CD14-positive monocyte (primary cell): ENCODE measurements around the gene ACER2. TPM values are rescaled to one million over a fixed set of nuclear protein-coding genes. Genes with fewer than 3 reads are reported as not detected.

Source experiments
- DNase-seq, 3 donors: peaks; one replicate each; pipeline ENCODE4 v3.0.0-alpha.2; 2011 to 2022
- H2AFZ ChIP-seq: 2 replicates; pipeline ENCODE4 v1.6.0; 2012; ENCODE audit warnings: mild to moderate bottlenecking, low read depth, low read length, inconsistent platforms; ENCODE audit not compliant: insufficient read depth, poor library complexity, severe bottlenecking
- H3K27ac ChIP-seq, 2 donors: 1 replicate in 1 of 2; 2 replicates in 1 of 2; pipeline ENCODE4 v1.5.1; 2012 to 2013; ENCODE audit warnings: low read length in 2 of 2, control low read depth in 1 of 2, inconsistent platforms in 1 of 2, low read depth in 1 of 2, mild to moderate bottlenecking in 1 of 2
- H3K27me3 ChIP-seq, 2 donors: one replicate each; pipeline versions ENCODE4 v1.6.0 to v1.6.1; 2011 to 2013; ENCODE audit warnings: low read length in 2 of 2; ENCODE audit not compliant: control insufficient read depth in 2 of 2, insufficient read depth in 2 of 2
- H3K36me3 ChIP-seq, 2 donors: replicated peaks in 1 of 2; 1 replicate in 1 of 2; 2 replicates in 1 of 2; pipeline versions ENCODE4 v1.5.1 to v1.6.1; 2012 to 2013; ENCODE audit warnings: low read length in 2 of 2, control low read depth in 1 of 2, inconsistent platforms in 1 of 2, mild to moderate bottlenecking in 1 of 2; ENCODE audit not compliant: insufficient read depth in 2 of 2, control insufficient read depth in 1 of 2
- H3K4me1 ChIP-seq, 2 donors: 1 replicate in 1 of 2; 2 replicates in 1 of 2; pipeline versions ENCODE4 v1.5.1 to v1.6.1; 2012 to 2013; ENCODE audit warnings: low read length in 2 of 2, control low read depth in 1 of 2, inconsistent platforms in 1 of 2, mild to moderate bottlenecking in 1 of 2, moderate library complexity in 1 of 2; ENCODE audit not compliant: insufficient read depth in 2 of 2, control insufficient read depth in 1 of 2
- H3K4me2 ChIP-seq: replicated peaks from 2 replicates; pipeline ENCODE3; 2012; ENCODE audit warnings: low read length, moderate library complexity, mild to moderate bottlenecking; ENCODE audit not compliant: poor library complexity, severe bottlenecking; ENCODE audit errors: extremely low read depth
- H3K4me3 ChIP-seq, 3 experiments: fragments of 200-600 bp in 1 of 3; sonication (generic) in 1 of 3; replicated peaks in 1 of 3; 1 replicate in 2 of 3; 2 replicates in 1 of 3; pipeline ENCODE4 v1.5.1; 2011 to 2013; ENCODE audit warnings: low read length in 3 of 3, mild to moderate bottlenecking in 3 of 3, control low read depth in 2 of 3, low read depth in 2 of 3, inconsistent platforms in 1 of 3, moderate library complexity in 1 of 3
- H3K79me2 ChIP-seq: 2 replicates; pipeline ENCODE4 v1.6.0; 2012; ENCODE audit warnings: mild to moderate bottlenecking, control low read depth, inconsistent platforms, low read length, moderate library complexity; ENCODE audit not compliant: insufficient read depth
- H3K9ac ChIP-seq: 2 replicates; pipeline ENCODE4 v1.6.0; 2017; ENCODE audit warnings: low read length, mild to moderate bottlenecking; ENCODE audit not compliant: insufficient read depth, poor library complexity, severe bottlenecking
- H3K9me3 ChIP-seq, 2 donors: replicated peaks in 1 of 2; 1 replicate in 1 of 2; 2 replicates in 1 of 2; pipeline versions ENCODE4 v1.5.1 to v1.6.1; 2012 to 2013; ENCODE audit warnings: low read length in 2 of 2, control low read depth in 1 of 2; ENCODE audit not compliant: control insufficient read depth in 1 of 2, insufficient read depth in 1 of 2
- H4K20me1 ChIP-seq: 2 replicates; pipeline ENCODE4 v1.6.0; 2012; ENCODE audit warnings: mild to moderate bottlenecking, low read length, control low read depth, moderate library complexity; ENCODE audit not compliant: insufficient read depth
- H3K27ac Mint-ChIP-seq, 7 donors: one replicate each; pipeline ENCODE4 v1.8.0; 2020; ENCODE audit warnings: mild to moderate bottlenecking in 7 of 7, mixed read lengths in 7 of 7, moderate library complexity in 6 of 7, inconsistent platforms in 2 of 7
- H3K27me3 Mint-ChIP-seq, 3 donors: one replicate each; pipeline ENCODE4 v1.8.0; 2021 to 2022; ENCODE audit warnings: low read depth in 3 of 3, mild to moderate bottlenecking in 3 of 3, mixed read lengths in 3 of 3, moderate library complexity in 3 of 3, inconsistent platforms in 1 of 3
- H3K36me3 Mint-ChIP-seq, 2 donors: one replicate each; pipeline ENCODE4 v1.8.0; 2020; ENCODE audit warnings: mixed read lengths in 2 of 2, inconsistent platforms in 1 of 2, mild to moderate bottlenecking in 1 of 2
- H3K4me1 Mint-ChIP-seq: one replicate; pipeline ENCODE4 v1.8.0; 2020; ENCODE audit warnings: mild to moderate bottlenecking, mixed read lengths
- H3K4me3 Mint-ChIP-seq, 2 donors: one replicate each; pipeline ENCODE4 v1.8.0; 2020; ENCODE audit warnings: mild to moderate bottlenecking in 2 of 2, mixed read lengths in 2 of 2, moderate library complexity in 1 of 2
- H3K9me3 Mint-ChIP-seq, 7 donors: one replicate each; pipeline ENCODE4 v1.8.0; 2020 to 2022; ENCODE audit warnings: mixed read lengths in 7 of 7, mild to moderate bottlenecking in 6 of 7, moderate library complexity in 6 of 7, inconsistent platforms in 2 of 7
- CTCF ChIP-seq: fragments of 200-600 bp; IDR thresholded peaks from one replicate; pipeline ENCODE4 v1.8.0; 2022; ENCODE audit warnings: antibody characterized with exemption, mild to moderate bottlenecking
- WGBS: methylation state at CpG from one replicate; pipeline ENCODE4 v1.1.5; 2013; ENCODE audit warnings: missing lambda C conversion rate; ENCODE audit not compliant: insufficient coverage; 5-methylcytosine and 5-hydroxymethylcytosine counted together
- intact Hi-C, 2 donors: fragments of 100-400 bp; cut with micrococcal nuclease; formaldehyde crosslinking; loops; one replicate each; pipeline versions ENCODE4 v1.15.0 to v1.15.1; 2023
- polyA plus RNA-seq, 3 donors: library from polyadenylated mRNA; depleted of rRNA in 1 of 3; unstranded in 2 of 3; stranded (reverse) in 1 of 3; fragments of 300-500 nt in 2 of 3; fragments of >200 nt in 1 of 3; fragmentation: Illumina TruSeq in 2 of 3; gene quantifications; 1 replicate in 2 of 3; 2 replicates in 1 of 3; pipeline ENCODE4 v1.2.3, GENCODE V29; 2012 to 2021

Gene ACER2
- polyA plus RNA-seq, 3 donors, result 0.17 to 0.21 TPM; not detected in 1

GRCh38 chr9:19416143-19416542 is 7.3 kb downstream of the ACER2 start:
- WGBS, result no CpG with 5 or more reads among the region's 2 CpGs

GRCh38 chr9:19420877-19421276 is 12.1 kb downstream of the ACER2 start:
- H3K27me3 ChIP-seq, result no peaks in the 10 kb centered on the region
- Mint-ChIP-seq H3K4me3 (no peak overlapping the region), H3K27ac (no peak overlapping the region), H3K36me3 (peaks cover 2 to 8% of the 10 kb centered on the region in 2 donors), H3K4me1 (no peaks in the 10 kb centered on the region), H3K9me3 (peaks cover 0 to 11% (median 4%) of the 10 kb centered on the region in 7 donors), H3K27me3 (no peaks in the 10 kb centered on the region)
- no peak overlapping the region for H3K27ac ChIP-seq
- no peak for DNase-seq
- H3K79me2 ChIP-seq, result no peaks in the 10 kb centered on the region
- TF ChIP-seq CTCF, result no peak
- intact Hi-C loops, result no loop called here
- no peak overlapping the region for H2AFZ ChIP-seq
- no CpG with 5 or more reads among the region's 1 CpG for WGBS
- no peak overlapping the region for H3K4me3 ChIP-seq
- H3K9me3 ChIP-seq, result no peaks in the 10 kb centered on the region
- no peaks in the 10 kb centered on the region for H3K36me3 ChIP-seq
- no peak overlapping the region for H3K4me2 ChIP-seq
- H3K9ac ChIP-seq, result no peak overlapping the region
- H4K20me1 ChIP-seq, result no peaks in the 10 kb centered on the region
- no peaks in the 10 kb centered on the region for H3K4me1 ChIP-seq

More at GRCh38 chr9:19416143-19416542, 7.3 kb downstream of the ACER2 start:
- Histone ChIP-seq H3K9me3 (no peaks in the 10 kb centered on the region), H3K4me3 (no peak overlapping the region), H3K27ac (no peak overlapping the region), H2AFZ (no peak overlapping the region), H3K79me2 (no peaks in the 10 kb centered on the region), H3K4me1 (no peaks in the 10 kb centered on the region), H4K20me1 (no peaks in the 10 kb centered on the region), H3K4me2 (no peak overlapping the region), H3K27me3 (no peaks in the 10 kb centered on the region), H3K9ac (no peak overlapping the region), H3K36me3 (no peaks in the 10 kb centered on the region)
- no peaks in the 10 kb centered on the region for H3K27me3 Mint-ChIP-seq
- no peak for TF ChIP-seq CTCF
- no peak for DNase-seq
- intact Hi-C loops, result no loop called here
- no peak overlapping the region for H3K27ac Mint-ChIP-seq
- H3K36me3 Mint-ChIP-seq, result no peaks in the 10 kb centered on the region
- no peaks in the 10 kb centered on the region for H3K4me1 Mint-ChIP-seq
- no peak overlapping the region for H3K4me3 Mint-ChIP-seq
- H3K9me3 Mint-ChIP-seq, result peaks cover 0 to 11% (median 4%) of the 10 kb centered on the region in 7 donors
